OCI-M2 (cell line): ENCODE measurements around the gene RNPEPL1.

Experiments
- DNase-seq: peaks from one replicate; lab custom pipeline; 2025; ENCODE audit not compliant: unreplicated experiment; lab: John Stamatoyannopoulos, UW

Gene RNPEPL1

DNA sequence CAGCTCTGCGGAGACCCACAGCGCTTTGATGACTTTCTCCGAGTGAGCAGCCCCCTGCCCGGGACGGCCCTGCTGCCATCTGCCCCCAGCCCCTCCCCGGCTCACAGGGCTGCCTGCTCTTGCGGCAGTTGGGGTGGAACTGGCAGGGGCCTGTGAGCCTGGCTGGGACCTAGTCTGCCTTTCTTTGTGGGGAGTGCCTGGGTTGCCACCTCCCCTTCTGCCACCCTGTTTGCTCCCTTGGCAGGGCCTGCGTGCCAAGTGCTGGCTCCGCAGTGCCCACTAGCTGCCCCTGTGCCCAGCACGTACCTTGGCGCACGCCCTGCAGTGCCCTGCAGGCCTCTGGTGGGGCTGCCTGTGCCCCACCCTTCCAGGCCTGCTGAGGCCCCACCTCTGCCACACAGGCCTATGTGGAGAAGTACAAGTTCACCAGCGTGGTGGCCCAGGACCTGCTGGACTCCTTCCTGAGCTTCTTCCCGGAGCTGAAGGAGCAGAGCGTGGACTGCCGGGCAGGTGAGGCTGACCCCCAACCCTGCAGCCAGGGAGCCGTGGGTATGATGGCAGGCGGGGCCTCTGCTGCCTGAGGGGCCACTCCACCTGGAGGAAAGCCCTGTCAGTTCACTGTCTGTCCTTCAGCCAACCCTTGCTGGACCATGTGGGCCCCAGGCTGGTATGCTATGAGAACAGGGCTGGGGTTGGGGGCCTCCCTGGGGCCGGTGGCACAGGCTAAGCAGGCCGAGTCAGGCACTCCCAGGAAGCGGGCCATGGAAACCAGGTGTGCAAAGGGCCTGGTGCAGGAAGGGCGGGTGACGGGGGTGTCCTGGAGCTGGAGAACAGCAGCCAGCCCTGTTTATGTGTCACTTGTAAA lies 7.0 kb downstream of the RNPEPL1 start:
- no peak for DNase-seq

GRCh38 chr2:240576036-240576435 lies 7.8 kb downstream of the RNPEPL1 start:
- DNase-seq, result no peak

GRCh38 chr2:240576436-240577205 lies 8.3 kb downstream of the RNPEPL1 start:
- no peak for DNase-seq

- no peak for DNase-seq
These were observed 9.2 kb downstream of the RNPEPL1 start for GRCh38 chr2:240577281-240578109.

GRCh38 chr2:240578110-240578450 lies 9.8 kb downstream of the RNPEPL1 start:
- DNase-seq, result no peak

DNA sequence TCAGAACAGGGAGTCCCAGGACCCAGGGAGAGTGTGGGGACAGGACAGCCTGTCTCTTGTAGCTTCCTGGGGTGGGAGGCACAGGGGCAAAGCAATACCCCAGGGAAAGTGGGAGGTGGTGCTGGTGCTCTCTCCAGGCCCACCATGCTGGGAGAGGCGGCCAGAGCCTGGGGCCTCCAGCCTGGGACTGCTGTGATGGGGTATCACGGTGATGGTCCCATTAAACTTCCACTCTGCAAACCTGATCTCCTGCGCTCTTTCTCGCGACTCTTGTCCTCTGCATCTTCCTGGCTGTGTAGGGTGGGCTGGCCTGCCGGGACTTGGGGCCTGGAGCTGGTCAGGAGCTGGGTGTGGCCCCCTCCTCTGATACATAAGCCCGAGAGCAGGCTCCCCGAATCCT lies 10.2 kb downstream of the RNPEPL1 start:
- no peak for DNase-seq

DNA sequence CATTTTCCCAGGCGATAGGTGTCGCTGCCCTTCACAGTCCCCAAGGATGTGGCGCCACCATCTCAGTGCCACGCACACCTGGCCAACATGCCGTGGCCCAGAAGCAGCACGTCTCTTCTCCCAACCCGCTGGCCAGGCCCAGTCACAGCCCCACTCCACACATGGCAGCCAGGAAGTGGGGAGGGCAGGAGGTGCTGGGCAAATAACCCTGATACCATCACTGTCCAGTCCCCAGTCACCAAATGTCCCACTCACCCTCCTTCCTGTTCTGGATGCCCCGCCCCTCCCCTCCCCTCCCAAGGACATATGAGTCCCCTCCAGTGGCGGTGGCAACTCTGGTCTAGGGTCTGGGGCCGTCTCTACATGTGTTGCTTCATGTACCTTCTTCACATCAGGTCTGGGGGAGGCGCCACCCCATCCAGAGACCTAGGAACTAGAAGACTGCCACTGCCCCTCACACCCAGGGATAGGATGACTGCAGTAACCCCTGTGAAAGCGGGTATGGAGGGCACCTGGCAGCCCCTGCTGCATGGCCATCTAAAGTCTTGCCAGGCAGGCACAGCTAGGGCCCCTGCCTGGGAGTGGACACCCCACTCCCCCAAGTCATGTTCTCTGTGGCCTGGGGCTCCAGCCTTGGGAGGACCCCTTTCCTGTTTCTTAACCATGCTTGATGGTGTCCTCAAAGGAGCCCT lies 10.9 kb downstream of the RNPEPL1 start:
- DNase-seq, result no peak

DNA sequence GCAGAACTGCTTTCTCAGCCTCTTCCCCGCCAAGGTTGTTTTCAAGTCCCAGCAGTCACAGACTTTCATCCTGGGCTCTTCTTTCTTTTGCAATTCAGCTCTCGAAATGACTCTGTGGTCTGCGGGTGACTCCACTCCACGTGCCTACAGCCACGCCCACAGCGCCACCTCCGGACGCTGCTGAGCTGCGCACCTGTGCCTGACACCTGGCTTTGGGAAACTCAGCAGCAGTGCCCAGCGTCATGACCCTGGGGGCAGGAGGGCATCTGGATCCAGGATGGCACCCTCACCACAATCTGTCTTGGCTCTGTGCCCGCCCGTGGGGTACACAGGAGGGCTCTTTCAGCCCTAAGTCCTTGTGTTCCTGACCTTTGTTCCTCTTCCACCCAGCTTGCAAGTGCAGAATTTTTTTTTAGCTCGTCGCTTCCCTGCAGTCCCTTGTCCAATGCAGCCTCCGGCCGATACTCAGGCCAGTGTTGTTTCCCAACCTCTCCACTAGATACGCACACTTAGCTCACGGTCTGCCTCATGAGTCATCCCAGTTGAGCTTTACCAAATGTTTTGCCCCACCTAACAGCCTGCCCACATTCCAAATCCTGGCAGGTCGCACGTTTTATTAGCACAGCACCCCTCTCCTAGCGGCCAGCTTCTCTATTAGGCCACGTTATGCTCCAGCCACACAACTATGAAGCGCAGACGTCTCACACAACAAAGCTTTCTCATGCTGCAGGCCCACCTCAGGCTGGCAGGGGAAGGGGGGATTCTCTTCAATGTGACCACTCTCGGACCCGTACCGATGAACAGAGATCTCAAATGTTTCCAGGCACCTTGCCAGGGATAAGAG lies 11.7 kb downstream of the RNPEPL1 start:
- no peak for DNase-seq

GRCh38 chr2:240581811-240582210 lies 13.5 kb downstream of the RNPEPL1 start:
- DNase-seq, result no peak

DNA sequence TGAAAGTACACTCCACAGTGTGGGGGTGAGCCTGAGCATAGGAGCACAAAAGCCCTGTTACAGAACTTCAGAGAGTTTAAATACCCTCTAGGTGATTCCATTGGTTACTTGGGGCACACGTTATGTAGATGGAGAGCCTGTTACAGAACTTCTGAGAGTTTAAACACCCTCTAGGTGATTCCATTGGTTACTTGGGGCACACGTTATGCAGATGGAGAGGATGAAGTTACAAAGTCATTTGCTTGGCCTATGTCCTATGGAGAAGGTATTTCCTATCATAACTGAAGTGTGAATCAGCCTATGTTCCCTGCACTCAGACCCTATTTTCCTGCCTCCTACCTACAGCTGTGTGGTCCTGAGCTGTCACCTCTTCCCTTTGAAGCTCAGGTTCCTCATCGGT lies 14.5 kb downstream of the RNPEPL1 start:
- no peak for DNase-seq

GRCh38 chr2:240583774-240584173 lies 15.5 kb downstream of the RNPEPL1 start:
- DNase-seq, result no peak

DNA sequence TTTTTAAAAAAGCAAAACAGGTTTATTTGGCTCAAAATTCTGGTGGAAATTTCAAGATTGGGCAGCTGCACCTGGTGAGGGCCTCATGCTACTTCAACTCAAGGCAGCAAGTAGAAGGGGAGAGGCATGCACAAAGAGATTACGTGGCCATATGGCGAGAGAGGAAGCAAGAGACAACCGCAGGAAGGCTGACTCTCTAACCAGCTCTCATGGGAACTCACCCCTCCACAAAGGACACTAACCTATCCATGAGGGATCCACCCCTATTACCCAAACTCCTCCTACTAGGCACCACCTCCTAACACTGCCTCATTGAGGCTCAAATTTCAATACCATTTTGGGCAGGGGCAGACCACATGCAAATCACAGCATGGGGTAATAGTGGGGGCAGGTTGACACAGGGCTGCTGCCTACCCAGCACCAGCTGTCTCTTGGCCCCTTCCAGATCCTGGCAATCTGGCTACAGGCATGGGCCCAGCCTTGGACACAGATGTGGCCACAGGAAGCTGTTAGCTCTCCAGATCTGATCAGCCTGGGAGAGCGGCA lies 16.3 kb downstream of the RNPEPL1 start:
- no peak for DNase-seq

DNA sequence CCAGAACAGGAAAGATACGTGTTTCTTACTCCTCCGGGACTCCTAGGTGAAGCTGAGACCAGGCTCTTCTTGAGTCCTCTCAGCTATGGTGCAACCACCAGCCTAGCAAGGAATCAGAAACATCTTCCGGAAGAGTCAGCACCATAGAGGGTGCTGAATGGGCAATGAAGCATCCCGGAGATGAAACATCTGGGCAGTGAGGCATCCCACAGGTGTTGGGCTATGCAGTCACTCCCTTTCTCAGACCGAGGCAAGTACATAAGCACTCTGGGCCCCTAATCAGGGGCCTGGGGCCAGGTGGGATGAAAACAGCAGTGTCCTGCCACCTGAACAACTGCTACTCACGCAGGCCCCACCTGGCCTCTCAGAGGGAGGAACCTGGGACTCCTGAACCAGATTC lies 16.8 kb downstream of the RNPEPL1 start:
- no peak for DNase-seq

DNA sequence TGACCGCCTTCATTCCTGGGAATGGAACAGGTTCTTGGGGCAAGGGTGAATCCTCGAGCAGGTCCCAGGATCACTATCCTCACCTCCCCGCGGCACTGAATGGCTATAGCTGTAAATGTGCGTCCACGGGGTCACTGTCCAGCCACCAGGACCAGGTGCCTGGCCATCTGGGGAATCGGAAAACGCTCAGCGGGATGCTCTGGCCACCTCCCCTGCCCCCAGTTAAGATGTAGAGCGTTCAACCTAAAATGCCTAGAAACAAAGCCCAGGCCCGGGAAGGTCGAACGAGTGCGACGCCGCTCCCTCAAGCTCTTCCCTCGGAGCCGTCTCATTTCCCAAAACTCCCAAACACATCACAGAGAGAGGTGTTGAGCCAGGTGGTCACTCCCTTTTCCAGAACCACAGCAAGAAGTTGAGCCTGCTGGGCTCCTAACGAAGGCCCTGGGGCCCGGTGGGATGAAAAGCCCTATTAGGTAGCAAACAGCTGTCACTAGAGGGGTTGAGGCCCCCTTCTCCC lies 17.5 kb downstream of the RNPEPL1 start:
- DNase-seq, result no peak

GRCh38 chr2:240586198-240586918 lies 18.1 kb downstream of the RNPEPL1 start, which contains the start of gene CAPN10:
TSS of gene CAPN10 (plus strand) at chr2:240586734. CDS start at chr2:240586912, 178 bp downstream.
- DNase-seq, result peak; percentile 60

- no peak for DNase-seq
These were observed 18.9 kb downstream of the RNPEPL1 start for GRCh38 chr2:240586919-240587800.

DNA sequence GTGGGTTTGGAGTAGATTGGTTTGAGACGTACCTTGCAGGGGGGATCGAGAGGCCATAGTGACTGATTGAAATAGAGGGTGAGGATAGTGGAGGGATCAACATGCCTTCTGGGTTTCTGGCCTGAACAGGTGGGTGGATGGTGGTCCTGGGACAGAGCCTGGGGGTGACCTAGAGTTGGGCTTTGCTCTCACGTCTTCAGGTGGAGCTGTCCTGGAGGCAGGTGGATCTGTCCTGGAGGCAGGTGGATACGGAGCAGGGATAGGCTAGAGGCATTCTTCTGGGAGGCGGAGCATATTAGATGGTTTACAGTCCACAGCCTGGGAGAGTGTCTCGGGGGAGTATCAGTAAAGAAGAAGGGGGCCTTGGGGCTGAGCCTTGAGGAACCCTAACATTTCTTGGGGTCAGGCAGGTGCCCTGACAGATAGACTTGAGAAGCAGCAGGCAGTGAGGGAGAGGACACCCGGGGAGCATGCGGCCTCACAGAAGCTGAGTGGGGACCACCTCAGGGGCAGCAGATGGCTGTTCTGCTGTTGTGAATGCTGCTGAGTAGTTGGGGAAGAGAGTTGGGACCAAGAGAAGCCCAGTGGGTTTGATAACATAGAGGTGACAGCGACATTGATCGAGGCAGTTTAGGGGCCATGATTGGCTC lies 19.8 kb downstream of the RNPEPL1 start:
- no peak for DNase-seq
